NT2/D1 (cell line): Measurements from ENCODE around the gene FOXI1.

Source experiments
- DNase-seq: peaks from one replicate; pipeline ENCODE4 v3.0.0-alpha.2; 2011; ENCODE audit warnings: low read depth, low spot score
- H3K27me3 ChIP-seq: 2 replicates; pipeline ENCODE4 v1.6.0; 2011; ENCODE audit warnings: mild to moderate bottlenecking; ENCODE audit not compliant: insufficient read length, insufficient read depth
- H3K36me3 ChIP-seq: 2 replicates; pipeline ENCODE4 v1.6.1; 2011; ENCODE audit warnings: mild to moderate bottlenecking, low read length, mixed read lengths; ENCODE audit not compliant: insufficient read depth, insufficient read length
- H3K4me1 ChIP-seq: 2 replicates; pipeline ENCODE4 v1.5.1; 2011; ENCODE audit not compliant: insufficient read depth, insufficient read length
- H3K4me3 ChIP-seq: 2 replicates; pipeline ENCODE4 v1.5.1; 2011; ENCODE audit warnings: low read depth; ENCODE audit not compliant: insufficient read length
- H3K9ac ChIP-seq: 2 replicates; pipeline ENCODE4 v1.6.0; 2011; ENCODE audit warnings: low read depth; ENCODE audit not compliant: insufficient read length
- H3K9me3 ChIP-seq: 2 replicates; pipeline ENCODE4 v1.5.1; 2011; ENCODE audit warnings: mild to moderate bottlenecking, low read length; ENCODE audit not compliant: insufficient read depth
- SUZ12 ChIP-seq: IDR thresholded peaks from 2 replicates; pipeline ENCODE4 v1.6.1; 2011; ENCODE audit not compliant: insufficient read length, insufficient read depth; ENCODE audit errors: extremely low read depth
- YY1 ChIP-seq: IDR thresholded peaks from 2 replicates; pipeline ENCODE4 v1.6.1; 2011; ENCODE audit not compliant: insufficient read length, insufficient read depth
- ZNF274 ChIP-seq: IDR thresholded peaks from 2 replicates; pipeline ENCODE4 v1.6.1; 2011; ENCODE audit warnings: mild to moderate bottlenecking, low read depth, low read length

The FOXI1 gene

DNA sequence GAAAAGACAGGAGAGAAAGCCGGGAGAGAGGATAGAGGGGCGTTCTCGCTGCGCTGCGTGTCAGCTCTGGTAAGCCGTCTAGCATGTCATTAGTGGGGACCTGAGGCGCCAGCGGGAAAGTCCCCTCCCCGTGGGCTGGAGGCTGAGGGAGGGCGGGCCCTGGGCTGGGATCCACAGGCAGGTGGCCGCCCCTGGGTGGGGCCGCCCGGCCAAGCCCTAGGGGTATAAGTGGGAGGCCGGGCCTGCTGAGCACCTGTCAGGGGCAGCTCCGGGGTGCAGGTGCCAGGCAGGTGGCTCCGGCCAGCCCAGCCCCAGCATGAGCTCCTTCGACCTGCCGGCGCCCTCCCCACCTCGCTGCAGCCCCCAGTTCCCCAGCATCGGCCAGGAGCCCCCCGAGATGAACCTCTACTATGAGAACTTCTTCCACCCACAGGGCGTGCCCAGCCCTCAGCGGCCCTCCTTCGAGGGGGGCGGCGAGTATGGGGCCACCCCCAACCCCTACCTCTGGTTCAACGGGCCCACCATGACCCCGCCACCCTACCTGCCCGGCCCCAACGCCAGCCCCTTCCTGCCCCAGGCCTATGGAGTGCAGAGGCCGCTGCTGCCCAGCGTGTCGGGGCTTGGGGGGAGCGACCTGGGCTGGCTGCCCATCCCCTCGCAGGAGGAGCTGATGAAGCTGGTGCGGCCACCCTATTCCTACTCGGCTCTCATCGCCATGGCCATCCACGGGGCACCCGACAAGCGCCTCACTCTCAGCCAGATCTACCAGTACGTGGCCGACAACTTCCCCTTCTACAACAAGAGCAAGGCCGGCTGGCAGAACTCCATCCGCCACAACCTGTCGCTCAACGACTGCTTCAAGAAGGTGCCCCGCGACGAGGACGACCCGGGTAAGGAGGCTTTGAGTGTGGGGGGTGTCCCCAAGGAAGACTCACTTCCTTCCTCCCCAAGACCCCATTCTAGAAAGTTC is at the start of gene FOXI1:
TSS of gene FOXI1 (plus strand) at position 256 of the 970 bp plus-strand sequence. CDS start at position 317, 61 bp downstream.
- no peak for TF ChIP-seq SUZ12
- no peak for TF ChIP-seq ZNF274
- TF ChIP-seq YY1 = no peak
- DNase-seq = no peak
- H3K9ac ChIP-seq = no peak within 1 kb of the TSS
- peaks cover 2% of the 10 kb centered on the region for H3K4me1 ChIP-seq
- no peaks in the 10 kb centered on the region for H3K36me3 ChIP-seq
- H3K27me3 ChIP-seq = no peaks in the 10 kb centered on the region
- H3K9me3 ChIP-seq = no peaks in the 10 kb centered on the region
- H3K4me3 ChIP-seq = no peak within 1 kb of the TSS

DNA sequence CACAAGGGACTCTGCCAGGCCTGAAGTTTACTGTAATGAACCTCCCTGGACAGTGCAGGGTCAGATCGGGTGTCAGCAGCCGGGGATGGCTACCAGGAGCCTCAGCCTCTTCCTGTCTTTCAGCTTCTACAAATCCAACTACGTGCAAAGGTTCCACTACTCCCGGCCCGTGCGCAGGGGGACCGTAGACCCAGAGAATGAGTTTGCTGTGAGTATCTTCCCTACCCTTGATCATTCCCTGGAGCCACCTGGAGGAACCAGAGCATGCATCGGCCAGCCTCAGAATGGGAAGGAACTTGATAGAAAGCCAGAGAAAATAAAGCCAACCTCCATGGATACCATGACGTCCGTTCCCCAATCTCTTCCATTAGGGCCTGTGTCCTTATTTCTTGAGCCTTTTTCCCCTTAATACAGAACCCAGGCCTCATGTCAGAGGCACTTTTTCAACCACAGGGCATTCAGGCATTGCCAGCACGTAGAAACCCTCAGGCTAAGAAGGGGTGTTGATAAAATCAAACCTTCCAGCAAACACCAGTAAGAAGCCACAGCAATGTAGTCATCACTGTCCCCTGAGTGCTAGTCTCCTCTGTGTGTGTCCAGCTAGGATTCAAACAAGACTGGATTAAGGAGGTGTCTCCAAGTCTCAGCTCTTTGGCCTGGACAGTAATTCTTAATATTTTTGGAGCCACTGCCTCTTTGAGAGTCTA is 49.0 kb upstream of the FOXI1 start:
- H3K27me3 ChIP-seq = no peaks in the 10 kb centered on the region
- H3K4me1 ChIP-seq = no peaks in the 10 kb centered on the region
- no peaks in the 10 kb centered on the region for H3K36me3 ChIP-seq
- no peak overlapping the region for H3K4me3 ChIP-seq
- TF ChIP-seq ZNF274 (no peak), SUZ12 (no peak), YY1 (no peak)
- H3K9ac ChIP-seq = no peak overlapping the region
- no peak for DNase-seq
- peaks cover 5% of the 10 kb centered on the region; the same call in 1 of the 2 replicates for H3K9me3 ChIP-seq

- Histone ChIP-seq H3K4me1 (no peaks in the 10 kb centered on the region), H3K36me3 (no peaks in the 10 kb centered on the region), H3K9me3 (peaks cover 5% of the 10 kb centered on the region; the same call in 1 of the 2 replicates), H3K9ac (no peak overlapping the region), H3K27me3 (no peaks in the 10 kb centered on the region), H3K4me3 (no peak overlapping the region)
- no peak for DNase-seq
- TF ChIP-seq YY1 (no peak), SUZ12 (no peak), ZNF274 (no peak)
Observed at GRCh38 chr5:170057311-170057710, 48.4 kb upstream of the FOXI1 start.

- no peaks in the 10 kb centered on the region for H3K36me3 ChIP-seq
- no peak overlapping the region for H3K9ac ChIP-seq
- no peaks in the 10 kb centered on the region for H3K27me3 ChIP-seq
- TF ChIP-seq SUZ12 (no peak), YY1 (no peak), ZNF274 (no peak)
- H3K9me3 ChIP-seq = peaks cover 5% of the 10 kb centered on the region; the same call in 1 of the 2 replicates
- H3K4me1 ChIP-seq = no peaks in the 10 kb centered on the region
- H3K4me3 ChIP-seq = no peak overlapping the region
- no peak for DNase-seq
Observed at GRCh38 chr5:170059221-170059620, 46.5 kb upstream of the FOXI1 start.

DNA sequence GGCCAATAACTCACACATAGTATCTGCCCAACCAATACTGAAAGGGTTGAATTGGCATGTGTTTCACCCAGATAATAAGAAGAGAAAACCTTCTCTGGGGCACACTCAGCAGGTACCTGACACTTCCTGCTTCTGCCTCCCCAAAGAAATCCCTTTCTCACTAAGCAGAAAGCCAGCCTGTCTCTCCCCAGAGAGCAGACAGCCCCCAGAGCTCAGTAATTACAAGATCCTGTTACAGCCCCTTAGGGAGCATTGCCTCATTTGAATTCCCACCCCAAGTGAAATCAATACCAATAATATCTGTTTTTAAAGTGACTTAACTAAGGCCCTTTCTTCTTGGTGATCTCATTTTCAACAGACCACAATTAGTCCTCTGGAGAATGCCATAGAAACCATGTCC is 38.5 kb upstream of the FOXI1 start:
- no peaks in the 10 kb centered on the region for H3K36me3 ChIP-seq

GRCh38 chr5:170067574-170068170 is 38.0 kb upstream of the FOXI1 start:
- TF ChIP-seq SUZ12 (no peak), YY1 (no peak), ZNF274 (no peak)
- Histone ChIP-seq H3K36me3 (no peaks in the 10 kb centered on the region), H3K9me3 (no peaks in the 10 kb centered on the region), H3K4me3 (no peak overlapping the region), H3K27me3 (no peaks in the 10 kb centered on the region), H3K9ac (no peak overlapping the region), H3K4me1 (no peaks in the 10 kb centered on the region)
- DNase-seq = no peak

More for the DNA sequence above, 38.5 kb upstream of the FOXI1 start:
- Histone ChIP-seq H3K4me3 (no peak overlapping the region), H3K9me3 (no peaks in the 10 kb centered on the region), H3K9ac (no peak overlapping the region), H3K4me1 (no peaks in the 10 kb centered on the region), H3K27me3 (no peaks in the 10 kb centered on the region)
- TF ChIP-seq YY1 (no peak), SUZ12 (no peak), ZNF274 (no peak)
- DNase-seq = no peak

DNA sequence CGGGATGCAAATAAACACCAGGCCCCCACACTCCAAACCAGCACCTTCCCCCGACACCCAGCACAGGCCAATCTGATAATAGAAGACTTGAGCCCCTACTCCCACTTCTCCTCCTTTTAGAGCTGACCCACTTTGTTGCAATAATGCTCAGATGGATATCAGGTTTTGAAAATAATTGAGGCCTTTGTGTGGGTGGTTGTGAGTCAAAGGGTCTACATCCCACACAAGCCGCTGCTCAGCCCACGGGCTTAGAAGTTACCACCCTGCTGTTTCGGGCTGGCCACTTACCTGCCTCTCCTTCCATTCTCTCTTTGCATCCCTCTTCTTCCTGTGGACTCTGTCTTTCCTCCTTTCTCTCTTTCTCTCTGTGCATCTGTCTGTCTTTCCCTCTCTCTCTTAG is 36.2 kb upstream of the FOXI1 start:
- Histone ChIP-seq H3K4me1 (no peaks in the 10 kb centered on the region), H3K27me3 (no peaks in the 10 kb centered on the region)
- no peak for TF ChIP-seq ZNF274
- TF ChIP-seq YY1 = no peak
- TF ChIP-seq SUZ12 = no peak

More for the DNA sequence above, 36.2 kb upstream of the FOXI1 start:
- Histone ChIP-seq H3K4me3 (no peak overlapping the region), H3K36me3 (no peaks in the 10 kb centered on the region), H3K9me3 (no peaks in the 10 kb centered on the region), H3K9ac (no peak overlapping the region)
- DNase-seq = no peak
